GM21529 (cell line): Measurements from ENCODE around the gene PTPRN2.

Experiments
- ATAC-seq: cut with Tn5 transposase; IDR thresholded peaks from one replicate; pipeline ENCODE4 v1.9.1; 2021; ENCODE audit not compliant: unreplicated experiment

Gene PTPRN2

DNA sequence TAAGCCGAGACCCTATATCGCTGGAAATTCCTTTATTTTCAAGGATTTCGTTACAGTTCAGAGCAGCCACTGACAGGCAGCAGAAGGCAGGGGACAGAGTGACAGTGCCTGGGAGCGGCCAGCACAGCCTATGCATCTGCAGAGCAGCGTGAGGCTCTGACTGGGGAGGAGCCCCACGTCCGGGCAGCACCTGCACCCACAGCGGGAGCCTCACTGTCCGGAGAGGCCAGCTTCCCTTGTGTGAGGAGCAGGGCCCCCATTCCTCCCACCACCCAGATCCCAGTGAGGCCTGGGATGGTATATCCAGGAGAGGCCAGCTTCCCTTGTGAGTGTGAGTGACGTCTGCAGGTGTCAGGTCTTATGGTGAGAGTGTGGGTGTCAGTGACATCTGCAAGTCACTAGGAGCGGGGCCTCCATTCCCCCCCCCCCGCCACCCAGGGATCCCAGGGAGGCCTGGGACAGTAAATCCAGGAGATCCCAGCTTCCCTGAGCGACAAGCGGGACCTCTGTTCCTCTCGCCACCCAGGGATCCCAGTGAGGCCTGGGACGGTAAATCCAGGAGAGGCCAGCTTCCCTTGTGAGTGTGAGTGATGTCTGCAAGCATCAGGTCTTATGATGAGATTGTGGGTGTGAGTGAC lies 259.1 kb downstream of the PTPRN2 start:
- no peak for ATAC-seq

DNA sequence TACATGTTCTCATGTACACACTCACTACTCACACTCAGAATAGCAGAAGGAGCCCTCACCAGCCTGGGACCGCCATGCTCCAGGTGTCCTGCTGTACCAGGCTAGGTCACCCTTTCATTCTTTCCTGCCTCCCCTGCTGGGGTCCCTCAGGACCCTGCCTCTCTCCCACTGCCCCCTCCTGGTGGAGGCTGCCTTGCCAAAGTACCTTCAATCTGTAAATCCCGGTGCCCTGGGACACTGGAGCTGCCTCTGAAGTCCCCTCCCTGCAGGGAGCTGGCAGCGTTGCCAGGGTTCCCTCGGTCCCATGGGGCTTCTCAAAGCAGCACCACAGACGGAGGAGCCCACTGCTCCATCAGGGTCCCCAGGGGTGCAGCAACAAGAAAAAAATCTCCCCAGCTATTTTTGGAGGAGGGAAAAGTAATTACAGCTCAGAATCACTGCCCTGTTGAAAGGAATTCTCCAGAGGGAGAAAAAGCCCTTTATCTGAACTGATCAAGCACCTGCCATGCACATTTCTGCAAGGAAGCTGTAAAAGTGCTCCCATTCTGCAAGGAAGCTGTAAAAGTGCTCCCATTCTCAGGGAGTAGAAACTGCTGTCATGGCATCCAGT lies 259.9 kb downstream of the PTPRN2 start:
- ATAC-seq = no peak

DNA sequence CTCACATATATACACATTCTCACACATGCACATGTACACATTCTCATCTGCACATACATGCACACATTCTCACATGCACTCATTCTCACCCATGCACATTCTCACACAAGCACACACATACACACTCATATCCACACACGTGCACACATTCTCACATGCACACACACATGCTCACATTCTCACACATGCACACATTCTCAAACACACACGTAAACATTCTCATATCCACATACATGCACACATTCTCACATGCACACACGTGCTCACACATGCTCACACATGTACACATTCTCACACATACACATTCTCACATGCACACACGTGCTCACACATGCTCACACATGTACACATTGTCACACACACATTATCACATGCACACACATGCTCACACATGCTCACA lies 260.6 kb downstream of the PTPRN2 start:
- no peak for ATAC-seq

DNA sequence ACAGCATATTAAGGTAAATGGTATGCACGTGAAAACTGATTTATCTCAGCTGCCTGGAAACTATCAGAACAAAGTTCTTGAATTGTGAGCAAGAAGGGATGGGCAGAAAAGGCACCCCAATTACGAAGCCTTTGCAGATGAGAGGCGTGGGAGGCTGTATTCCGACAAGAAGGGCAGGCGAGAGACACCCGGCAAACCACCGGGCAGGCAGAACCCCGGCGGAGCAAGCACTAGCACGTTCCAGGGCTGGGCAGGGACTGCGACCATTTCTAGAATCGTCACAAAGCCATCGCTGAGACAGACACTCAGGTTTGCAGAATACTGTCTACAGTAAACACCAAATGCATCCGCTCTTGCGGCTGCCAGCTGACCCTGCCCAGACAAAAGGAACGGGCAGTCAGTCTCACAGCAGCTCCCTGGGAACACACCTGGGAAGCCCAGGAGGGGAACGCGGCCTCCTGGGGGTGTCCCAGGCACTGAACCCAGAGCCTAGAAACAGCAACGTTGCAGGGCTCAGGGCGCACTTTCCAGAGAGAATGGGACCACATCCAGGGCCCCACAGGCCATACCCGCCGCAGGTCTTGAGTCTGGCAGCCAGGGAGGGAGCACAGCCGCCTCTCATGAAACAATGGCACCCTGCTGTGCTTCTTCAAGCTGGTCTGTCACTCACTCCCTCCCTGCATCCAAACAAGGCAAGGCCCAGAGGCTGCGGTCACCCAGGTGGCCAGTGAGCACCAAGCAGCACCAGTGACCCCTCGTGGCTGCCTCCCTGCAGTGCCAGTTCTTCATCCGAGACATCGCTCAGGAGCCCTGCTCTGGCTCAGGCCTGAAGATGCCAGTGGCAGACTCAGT lies 261.9 kb downstream of the PTPRN2 start:
- no peak for ATAC-seq

DNA sequence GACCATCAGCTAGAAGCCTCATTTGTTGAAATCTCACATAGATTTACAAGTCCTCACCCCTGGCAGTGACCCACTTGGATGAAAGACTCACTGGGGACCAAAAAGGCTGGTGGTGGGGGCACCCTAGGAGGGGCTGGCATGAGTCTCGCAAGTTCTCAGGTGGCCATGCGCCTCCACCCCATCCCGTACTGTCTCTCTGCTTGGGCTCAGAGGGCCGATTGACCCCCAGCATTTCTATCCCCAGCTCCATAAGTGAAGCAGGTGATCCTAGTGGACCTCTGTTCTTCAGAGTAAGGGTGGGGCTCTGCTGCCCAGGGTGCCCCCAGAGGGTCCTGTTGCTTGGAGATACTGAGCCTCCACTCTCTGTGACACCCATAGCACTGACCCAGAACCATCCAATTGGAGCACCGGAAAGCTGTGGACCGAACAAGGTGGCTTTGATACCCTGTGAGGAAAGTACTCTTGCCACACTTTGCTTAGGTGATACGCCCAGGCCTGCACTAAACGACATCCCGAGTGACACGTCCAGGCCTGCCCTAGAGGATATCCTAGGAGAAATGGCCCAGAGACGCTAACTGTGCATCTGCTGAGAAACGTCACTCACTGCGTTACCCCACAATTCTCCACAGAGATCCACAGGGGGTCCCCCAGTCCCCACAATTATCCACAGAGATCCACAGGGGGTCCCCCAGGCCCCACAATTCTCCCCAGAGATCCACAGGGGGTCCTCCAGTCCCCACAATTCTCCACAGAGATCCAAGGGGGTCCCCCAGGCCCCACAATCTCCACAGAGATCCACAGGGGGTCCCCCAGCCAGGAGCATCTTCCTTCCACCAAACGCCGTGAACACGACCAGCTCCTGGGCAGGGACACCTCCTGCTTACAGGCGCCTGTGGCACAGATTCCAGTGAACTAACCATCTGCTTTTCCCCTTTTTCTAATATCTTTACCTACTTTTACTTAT lies 262.9 kb downstream of the PTPRN2 start:
- no peak for ATAC-seq

DNA sequence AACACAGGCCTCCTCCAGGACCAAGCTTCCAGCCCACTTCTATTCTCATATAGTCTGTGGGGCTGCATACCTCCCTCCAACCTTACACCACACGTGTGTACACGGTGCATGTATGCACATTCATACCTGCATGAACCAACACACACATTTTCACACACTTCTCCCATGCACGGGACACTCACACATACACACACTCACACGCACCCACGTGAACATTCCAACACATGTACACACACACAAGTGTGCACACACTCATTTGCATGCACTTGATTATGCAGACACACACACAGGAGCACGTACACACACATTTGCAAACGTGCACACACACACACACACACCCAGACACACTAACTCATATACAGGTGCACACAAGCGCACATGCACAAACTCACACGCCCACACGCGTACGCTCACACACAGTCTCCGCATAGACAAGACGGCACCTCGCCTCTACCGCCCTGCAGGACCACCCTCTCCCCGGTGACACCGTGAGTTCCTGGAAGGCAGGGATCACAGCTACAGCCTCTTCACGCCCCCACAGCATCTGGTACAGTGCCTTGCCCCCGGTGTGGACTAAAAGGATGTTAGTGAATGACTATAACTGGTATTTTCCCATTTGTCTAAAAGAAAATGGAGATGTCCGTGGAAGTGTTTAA lies 263.8 kb downstream of the PTPRN2 start:
- ATAC-seq = no peak

DNA sequence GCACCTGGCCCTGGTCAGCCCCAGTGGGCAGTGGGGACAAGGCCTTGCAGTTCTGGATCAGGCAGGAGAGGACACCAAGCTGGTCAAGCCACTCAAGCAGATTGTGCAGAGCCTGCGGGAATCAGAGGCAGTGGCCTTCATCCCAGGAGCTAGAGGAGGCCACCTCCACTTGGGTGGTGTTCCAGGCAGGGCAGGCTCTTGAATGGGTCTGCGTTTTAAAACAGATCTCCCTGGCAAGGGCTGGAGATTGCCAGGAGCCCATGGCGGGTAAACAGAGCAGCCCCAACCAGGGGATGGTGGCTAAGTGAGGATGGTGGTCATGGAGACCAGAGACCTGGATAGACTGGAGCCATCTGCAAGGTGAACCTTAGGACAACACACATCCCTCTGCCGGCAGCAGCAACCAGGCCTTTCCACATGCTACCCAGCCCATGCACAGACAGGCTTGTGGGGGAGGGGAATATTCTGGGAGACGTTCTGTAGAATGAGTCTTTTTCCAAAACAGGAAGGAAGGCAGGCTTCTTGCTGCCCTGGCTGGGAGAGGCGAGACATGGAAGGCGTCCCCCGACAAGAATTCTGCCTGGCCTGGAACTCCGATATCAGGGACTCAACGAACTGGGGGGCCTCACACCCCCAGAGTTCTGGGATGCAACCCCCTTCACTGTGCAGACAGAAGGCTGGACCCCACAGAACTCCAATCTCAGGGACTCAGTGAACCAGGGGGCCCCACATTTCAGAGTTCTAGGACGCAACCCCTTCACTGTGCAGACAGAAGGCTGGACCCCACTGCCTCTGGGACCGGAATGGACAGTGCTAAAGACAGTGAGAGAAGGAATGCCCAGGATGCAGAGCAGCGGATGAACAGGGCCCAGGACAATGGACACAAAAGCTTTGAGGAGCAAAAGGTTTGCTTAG lies 264.8 kb downstream of the PTPRN2 start:
- ATAC-seq = no peak

DNA sequence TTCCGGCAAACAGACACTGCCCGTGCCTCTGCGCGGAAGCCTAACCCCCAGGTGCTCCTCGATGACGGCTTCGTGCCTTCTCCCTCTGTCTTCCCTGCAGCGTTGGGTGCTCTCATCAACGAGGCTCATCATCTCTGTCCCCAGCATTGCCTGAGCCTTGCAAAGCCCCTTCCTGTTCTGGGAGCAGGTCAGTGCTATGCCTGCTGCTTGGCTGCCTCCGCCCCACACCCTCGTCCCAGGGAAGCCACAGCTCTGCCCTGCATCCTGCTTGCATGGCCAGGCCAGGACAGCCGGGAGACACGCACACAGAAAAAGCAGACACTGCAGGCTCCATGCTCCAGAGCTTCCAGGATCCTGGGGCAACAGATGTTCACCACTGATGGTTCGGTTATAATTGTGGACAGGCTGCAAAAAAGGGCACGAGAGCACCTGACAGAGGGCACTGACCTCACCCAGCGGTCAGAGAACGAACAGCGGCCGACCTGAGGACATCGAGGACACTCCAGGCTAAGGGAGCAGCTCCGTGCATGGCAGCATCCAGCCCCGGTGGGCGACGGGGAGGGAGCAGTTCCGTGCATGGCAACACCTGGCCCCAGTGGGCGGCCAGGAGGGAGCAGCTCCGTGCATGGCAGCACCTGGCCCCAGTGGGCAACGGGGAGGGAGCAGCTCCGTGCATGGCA lies 265.5 kb downstream of the PTPRN2 start:
- no peak for ATAC-seq

DNA sequence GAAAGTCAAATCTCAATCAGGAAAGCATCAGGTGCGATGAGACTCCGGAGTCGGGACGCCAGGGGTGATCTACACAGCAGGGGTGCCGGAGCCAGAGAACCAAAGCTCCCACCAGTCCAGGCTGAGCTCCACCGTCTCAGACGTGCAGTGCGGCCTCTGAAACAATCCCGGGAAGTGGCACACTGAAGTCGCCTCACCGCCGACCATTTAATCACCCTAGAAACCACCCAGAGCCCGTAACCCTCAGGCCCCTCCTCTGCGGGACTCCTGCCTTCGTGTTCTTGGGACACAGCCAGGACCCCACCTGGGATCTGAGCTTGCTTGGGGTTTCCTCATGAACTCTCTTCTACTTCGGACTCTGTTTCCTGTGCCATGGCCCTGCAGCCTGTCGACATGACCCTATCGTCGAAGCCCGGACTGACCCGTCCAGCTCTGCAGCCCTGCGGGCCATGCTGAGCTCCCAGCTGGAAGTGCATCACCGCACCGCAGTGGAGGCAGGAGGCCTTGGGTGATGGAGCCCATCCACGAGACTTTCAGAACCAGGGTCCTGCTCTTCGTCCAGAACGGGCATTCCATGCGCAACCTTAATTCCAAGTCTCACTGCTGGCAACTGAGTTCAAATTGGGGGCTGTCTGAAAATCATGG lies 266.4 kb downstream of the PTPRN2 start:
- no peak for ATAC-seq

DNA sequence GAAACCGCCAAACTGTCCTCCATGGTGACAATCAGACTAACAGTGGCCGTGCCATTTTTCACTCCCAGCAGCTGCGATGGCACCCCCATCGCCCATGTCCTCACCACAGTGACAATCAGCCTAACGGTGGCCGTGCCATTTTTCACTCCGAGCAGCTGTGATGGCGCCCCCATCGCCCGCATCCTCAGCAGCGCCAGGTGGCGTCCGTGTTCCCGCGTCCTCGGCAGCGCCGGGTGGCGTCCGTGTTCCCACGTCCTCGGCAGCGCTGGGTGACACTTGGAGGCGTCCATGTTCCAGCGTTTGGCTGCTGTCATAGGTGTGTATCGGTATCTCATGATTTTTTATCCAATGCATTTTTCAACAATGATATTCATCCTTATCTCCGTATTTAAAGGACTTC lies 267.3 kb downstream of the PTPRN2 start:
- no peak for ATAC-seq

DNA sequence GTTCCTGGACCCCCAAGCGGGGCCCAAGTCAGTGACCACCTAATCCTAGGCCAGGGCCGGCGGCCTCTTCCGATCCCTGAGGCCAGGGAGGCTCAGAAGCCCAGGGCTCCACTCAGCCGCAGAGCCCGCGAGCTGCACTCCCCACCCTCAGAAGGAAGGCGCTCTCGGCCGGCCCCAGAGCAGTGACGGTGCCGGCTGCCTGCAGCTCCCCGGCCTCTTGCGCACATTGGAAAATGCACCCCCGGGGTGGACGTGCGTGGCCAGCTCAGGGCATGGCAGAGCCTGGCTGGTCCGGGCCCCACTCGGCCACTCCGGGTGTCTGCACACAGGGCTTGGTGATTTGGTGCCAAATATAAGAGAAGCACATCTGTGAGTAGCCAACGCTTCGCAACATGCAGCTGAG lies 269.1 kb downstream of the PTPRN2 start:
- ATAC-seq = no peak

DNA sequence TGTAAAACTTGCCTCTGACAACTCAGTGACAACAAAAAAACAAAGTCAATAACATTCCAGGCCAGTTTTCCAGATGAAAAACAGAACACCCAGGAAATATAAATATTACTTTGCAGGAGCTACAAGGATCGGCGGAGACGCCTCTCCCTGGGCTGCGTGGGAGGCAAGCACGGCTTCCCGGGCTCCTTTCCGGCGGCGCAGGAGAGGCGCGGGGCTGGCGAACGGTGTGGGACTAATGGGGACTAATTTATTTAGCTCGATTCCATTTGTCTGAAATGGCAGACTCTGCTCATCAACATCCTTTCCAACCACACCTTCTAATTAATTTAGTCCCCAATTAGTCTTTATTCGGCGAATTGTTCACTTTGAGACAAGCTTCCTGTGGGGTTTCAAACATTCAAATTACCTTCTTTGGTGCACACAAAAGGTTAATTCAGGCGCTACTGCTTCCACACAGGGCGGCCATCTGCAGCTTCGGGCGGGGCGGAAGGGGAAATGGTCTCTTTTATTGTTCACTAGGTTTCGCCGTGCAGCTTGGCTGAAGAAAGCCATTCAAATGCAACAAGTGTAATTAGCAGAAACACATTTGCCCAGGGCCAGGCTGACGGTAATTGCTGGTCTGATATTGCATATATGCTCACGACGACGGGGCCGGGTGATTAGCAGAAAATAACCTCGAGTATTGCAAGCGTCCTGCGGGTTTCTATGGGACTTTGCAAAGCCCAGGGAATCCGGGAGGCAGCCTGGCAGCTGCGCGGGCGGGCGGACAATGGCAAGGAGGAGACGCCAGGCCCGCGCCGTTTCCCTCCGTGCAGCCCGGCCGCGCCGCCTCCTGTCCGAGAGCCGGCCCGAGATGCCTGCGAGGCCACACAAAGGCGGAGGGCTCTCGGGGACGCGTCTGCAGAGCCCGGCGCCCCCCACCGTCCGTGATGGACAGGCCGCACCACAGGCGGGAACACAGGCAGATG lies 270.1 kb downstream of the PTPRN2 start:
- no peak for ATAC-seq

DNA sequence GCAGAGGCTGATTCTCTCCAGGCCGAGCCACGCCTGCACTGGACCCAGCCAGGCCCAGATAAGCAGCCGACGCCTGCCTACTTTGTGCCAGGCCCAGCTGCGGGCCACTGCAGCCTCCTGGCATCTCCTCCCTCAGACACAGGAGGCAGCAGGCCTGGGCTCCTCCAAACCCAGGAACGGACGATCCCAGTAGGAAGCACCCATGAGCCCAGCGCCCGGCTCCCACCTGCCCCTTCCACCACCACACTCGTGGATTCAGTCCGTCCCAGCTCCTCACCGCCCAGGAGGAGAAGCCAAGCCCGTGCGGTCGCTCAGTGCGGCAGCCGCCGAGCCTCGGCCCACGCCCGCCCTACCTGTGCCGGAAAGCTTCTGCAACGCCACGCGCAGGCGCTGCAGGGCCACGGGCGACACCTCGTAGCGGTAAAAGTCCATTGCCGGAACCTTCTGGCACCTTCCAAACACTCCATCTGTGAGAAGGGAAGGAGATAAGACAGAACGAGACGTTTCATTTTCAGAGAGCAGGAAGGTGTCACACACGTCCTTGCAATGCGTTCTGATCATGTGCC lies 271.1 kb downstream of the PTPRN2 start:
- no peak for ATAC-seq

DNA sequence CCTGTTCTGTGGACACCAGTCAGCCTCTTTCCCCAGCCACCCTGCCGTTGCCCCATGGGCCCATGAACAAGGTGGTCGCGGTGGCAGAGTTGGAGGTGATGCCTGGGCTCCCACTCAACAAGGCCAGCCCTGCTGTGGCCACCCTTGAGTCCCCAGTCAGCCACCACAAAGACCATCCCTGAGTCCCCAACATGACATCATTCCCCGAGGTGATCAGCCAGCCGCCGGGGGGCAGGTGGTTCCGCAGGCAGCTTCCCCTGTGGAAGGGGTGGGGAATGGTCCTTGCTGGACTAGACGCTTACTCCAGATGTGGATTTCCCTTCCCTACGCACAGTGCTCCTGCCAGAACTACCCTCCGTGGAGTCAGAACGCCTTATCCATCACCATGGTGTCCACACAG lies 271.7 kb downstream of the PTPRN2 start:
- no peak for ATAC-seq

DNA sequence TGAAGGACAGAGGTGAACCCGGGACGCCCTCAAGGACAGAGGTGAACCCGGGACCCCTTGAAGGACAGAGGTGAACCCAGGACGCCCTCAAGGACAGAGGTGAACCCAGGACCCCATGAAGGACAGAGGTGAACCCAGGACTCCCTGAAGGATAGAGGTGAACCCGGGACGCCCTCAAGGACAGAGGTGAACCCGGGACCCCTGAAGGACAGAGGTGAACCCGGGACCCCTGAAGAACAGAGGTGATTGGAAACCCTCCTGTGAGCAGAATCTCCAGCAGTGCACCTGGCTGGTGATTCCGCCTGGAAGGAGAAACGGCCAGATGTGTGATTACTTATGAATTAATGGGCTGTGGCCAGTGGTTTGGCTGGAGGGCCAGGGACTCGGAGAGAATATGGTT lies 272.3 kb downstream of the PTPRN2 start:
- ATAC-seq = no peak

DNA sequence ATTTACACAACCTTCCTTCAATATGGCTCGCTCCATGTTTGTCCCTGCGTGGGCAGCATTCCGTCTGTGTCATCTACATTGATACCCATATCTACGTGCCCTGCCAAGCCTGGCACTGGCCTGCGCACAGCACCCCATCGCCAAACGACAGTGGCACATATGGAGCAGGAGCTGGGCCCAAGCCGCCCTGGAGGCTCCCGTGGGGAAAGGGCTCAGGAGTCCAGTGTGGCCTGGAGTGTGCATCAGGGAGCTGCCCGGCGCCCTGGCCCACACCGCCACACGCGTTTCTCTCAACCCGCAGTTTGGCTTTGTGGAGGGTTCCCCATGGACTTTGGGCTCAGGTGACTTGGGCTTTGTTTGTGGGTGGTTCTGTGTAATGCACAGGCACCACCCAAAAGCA lies 273.2 kb downstream of the PTPRN2 start:
- ATAC-seq = no peak

DNA sequence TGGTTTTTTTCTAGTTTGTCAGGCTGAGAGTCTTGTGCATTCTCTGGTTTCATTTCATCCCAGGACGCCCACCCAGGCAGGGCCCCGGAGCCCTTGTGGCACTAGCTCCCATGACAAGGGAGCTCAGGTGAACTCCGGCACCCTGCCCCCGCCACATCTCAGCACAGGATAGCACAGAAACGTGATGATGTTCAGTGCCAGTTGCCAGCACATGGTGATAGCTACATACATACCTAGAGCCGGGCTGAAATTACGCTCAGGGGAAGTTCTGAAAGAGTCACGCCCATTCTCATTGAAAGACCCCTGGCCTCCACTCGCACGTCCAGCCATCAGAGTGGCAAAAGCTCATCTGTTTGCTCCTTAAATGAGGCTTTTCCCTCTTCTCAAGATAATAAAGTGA lies 273.7 kb downstream of the PTPRN2 start:
- no peak for ATAC-seq
